Measurements from ENCODE around the gene SNTA1. TPM values are rescaled to one million over a fixed set of nuclear protein-coding genes. Genes with fewer than 3 reads are reported as not detected.

SNTA1 gene
- total and polyA plus RNA-seq, 2 of the 8 experiments (the other 6 are each of a cell fraction or from before 2014, with no cell fraction given) = 4.5 to 8.0 TPM

GRCh38 chr20:33481431-33481941, 37.9 kb upstream of the SNTA1 start:
- Histone ChIP-seq H4K5ac (ENCODE audit: insufficient read length, low read depth, low read length) (no peak overlapping the region), H3K9ac (replicated peaks in 1 of 4; ENCODE audit: extremely low read depth in 1 of 4, low read depth in 3 of 4, low read length in 3 of 4) (no peak overlapping the region), H2BK20ac (ENCODE audit: low read length) (no peak overlapping the region), H4K91ac (replicated peaks; ENCODE audit: insufficient read length, low read length) (no peak overlapping the region), H3K9me3 (ENCODE audit: insufficient read depth in 2 of 2, low read depth in 1 of 2, low read length in 1 of 2) (no peaks in the 10 kb centered on the region), H3K79me1 (ENCODE audit: low read depth, low read length) (no peaks in the 10 kb centered on the region), H2BK12ac (ENCODE audit: low read depth, low read length) (no peak overlapping the region), H4K20me1 (replicated peaks in 1 of 2; ENCODE audit: control insufficient read depth in 1 of 2, insufficient read depth in 2 of 2, low read length in 2 of 2) (no peaks in the 10 kb centered on the region), H3K4me1 (replicated peaks in 1 of 4; ENCODE audit: control insufficient read depth in 3 of 4, insufficient read depth in 4 of 4, low read length in 3 of 4) (peaks cover 0 to 7% (median 3%) of the 10 kb centered on the region in 4 experiments; a peak in 5 of 7 replicates), H3K4me2 (ENCODE audit: insufficient read depth in 1 of 2, low read depth in 2 of 2, low read length in 2 of 2) (no peak overlapping the region), H2BK5ac (ENCODE audit: low read depth, low read length) (no peak overlapping the region), H3K36me3 (ENCODE audit: control insufficient read depth in 2 of 4, insufficient read depth in 4 of 4, low read length in 3 of 4) (no peaks in the 10 kb centered on the region), H3K4ac (replicated peaks; ENCODE audit: insufficient read length, low read depth, low read length) (no peak overlapping the region), H3K23me2 (ENCODE audit: low read depth, low read length) (no peaks in the 10 kb centered on the region), H2BK15ac (ENCODE audit: low read length) (no peak overlapping the region; the same call in 1 of the 2 replicates), H3K18ac (ENCODE audit: extremely low read depth, low read length) (no peak overlapping the region), H3K79me2 (ENCODE audit: control insufficient read depth in 1 of 2, insufficient read depth in 2 of 2, low read length in 2 of 2) (no peaks in the 10 kb centered on the region), H2BK120ac (replicated peaks; ENCODE audit: low read depth, low read length) (no peak overlapping the region), H3K27ac (ENCODE audit: low read depth, low read length) (no peak overlapping the region), H3K14ac (ENCODE audit: insufficient read length) (no peak overlapping the region), H3K27me3 (replicated peaks in 1 of 4; ENCODE audit: control insufficient read depth in 3 of 4, extremely low read depth in 1 of 4, insufficient read depth in 3 of 4, low read length in 3 of 4) (no peaks in the 10 kb centered on the region), H3K56ac (replicated peaks; ENCODE audit: insufficient read length, low read depth, low read length) (no peak overlapping the region), H4K8ac (ENCODE audit: extremely low read depth, insufficient read depth, low read length) (no peak overlapping the region), H3K4me3 (ENCODE audit: extremely low read depth in 1 of 4, insufficient read depth in 2 of 4, low read depth in 3 of 4, low read length in 4 of 4) (no peak overlapping the region), H3K23ac (ENCODE audit: insufficient read length) (no peak overlapping the region), H2AK5ac (ENCODE audit: low read depth, low read length) (no peak overlapping the region), H2AFZ (ENCODE audit: low read length) (no peak overlapping the region)
- DNase-seq (ENCODE audit: low read depth in 1 of 2, low spot score in 2 of 2) (no peak), FAIRE-seq (no peak)
- CTCF ChIA-PET (ENCODE audit: partially characterized antibody) = interaction anchor here (0.6 to 1.8 kb wide), 2 partner anchors 24 to 33 kb away, joined by 4 to 7 read pairs; no protein-coding TSS in a partner anchor
- 87% methylated on average over 8 of the region's 8 CpGs; no CpG with 5 or more reads in 1 of the 2 experiments for WGBS, 2 experiments (ENCODE audit: extremely low coverage in 1 of 2, insufficient coverage in 1 of 2, insufficient read length in 1 of 2, insufficient replicate concordance in 2 of 2, low coverage in 1 of 2, low lambda C conversion rate in 2 of 2, missing lambda C conversion rate in 1 of 2)
- POLR2A ChIA-PET (ENCODE audit: partially characterized antibody) = interaction anchor here (0.6 to 1.2 kb wide), 2 partner anchors 35 to 182 kb away, joined by 3 read pairs; no protein-coding TSS in a partner anchor
- no peak for TF ChIP-seq TCF12 (IDR thresholded peaks at IDR 0.05; ENCODE audit: low read depth, low read length)
- no peak for TF ChIP-seq EGR1 (IDR thresholded peaks at IDR 0.05; ENCODE audit: borderline replicate concordance, low read depth, low read length)
- TF ChIP-seq ATF3 (IDR thresholded peaks at IDR 0.05; ENCODE audit: insufficient read depth, low read depth, low read length) = no peak
- TF ChIP-seq RNF2 (IDR thresholded peaks at IDR 0.05; ENCODE audit: borderline replicate concordance, low read depth, low read length, missing control alignments, poor library complexity, severe bottlenecking) = no peak
- TF ChIP-seq SAP30 (IDR thresholded peaks at IDR 0.05; ENCODE audit: insufficient read depth, insufficient replicate concordance, low read length) = no peak
- TF ChIP-seq RBBP5 (IDR thresholded peaks at IDR 0.05; ENCODE audit: borderline replicate concordance, low read depth, low read length) = no peak
- TF ChIP-seq JUND (IDR thresholded peaks at IDR 0.05; ENCODE audit: low read length) = no peak
- TF ChIP-seq POLR2AphosphoS5 (IDR thresholded peaks at IDR 0.05; ENCODE audit: low read depth, low read length) = no peak
- no peak for TF ChIP-seq KDM5A (IDR thresholded peaks at IDR 0.05; ENCODE audit: low read length)
- no peak for TF ChIP-seq KDM4A (IDR thresholded peaks at IDR 0.05; ENCODE audit: low read depth, low read length, severe bottlenecking)
- TF ChIP-seq RAD21 (IDR thresholded peaks at IDR 0.05 in 1 of 2, conservative IDR thresholded peaks at IDR 0.05 in 1 of 2; ENCODE audit: low read depth in 2 of 2, low read length in 2 of 2) = no peak
- no peak for TF ChIP-seq CEBPB (IDR thresholded peaks at IDR 0.05; ENCODE audit: low read depth, low read length)

All from H1 (cell line).